Cardiac muscle cell (in vitro differentiated cells and primary cell): ENCODE results near the gene FLRT3. TPM values are rescaled to one million over a fixed set of nuclear protein-coding genes. Genes with fewer than 3 reads are reported as not detected.
A peak's percentile ranks its signal among the peaks of the same experiment; 100 is the strongest.

Source experiments
- DNase-seq, 2 donors: peaks; one replicate each; pipeline versions ENCODE4 v3.0.0 to v3.0.0-alpha.2; 2010 to 2017; ENCODE audit warnings: low read depth in 1 of 2, low spot score in 1 of 2
- H3K27ac ChIP-seq: fragments of 200-600 bp; sonication (generic); 2 replicates; pipeline ENCODE4 v1.5.1; 2016
- H3K27me3 ChIP-seq: fragments of 200-600 bp; sonication (generic); 2 replicates; pipeline ENCODE4 v1.6.0; 2016; ENCODE audit warnings: control low read depth
- H3K36me3 ChIP-seq: fragments of 200-600 bp; sonication (generic); 2 replicates; pipeline ENCODE4 v1.5.1; 2016; ENCODE audit warnings: control low read depth
- H3K4me1 ChIP-seq: fragments of 200-600 bp; sonication (generic); 2 replicates; pipeline ENCODE4 v1.8.1; 2017; ENCODE audit warnings: low read depth, mild to moderate bottlenecking, mixed run types
- H3K4me3 ChIP-seq: fragments of 200-600 bp; sonication (generic); 2 replicates; pipeline ENCODE4 v1.5.1; 2016; ENCODE audit warnings: mild to moderate bottlenecking
- H3K9me3 ChIP-seq: fragments of 200-600 bp; sonication (generic); 2 replicates; pipeline ENCODE4 v1.5.1; 2017; ENCODE audit warnings: low read depth, mild to moderate bottlenecking, control low read depth
- CTCF ChIP-seq: IDR thresholded peaks from 2 replicates; pipeline ENCODE4 v1.5.1; 2012; ENCODE audit warnings: low read depth, mild to moderate bottlenecking, low read length
- polyA plus RNA-seq: library from polyadenylated mRNA; unstranded; fragments of >200 nt; fragmentation: Nextera tagmentation; extraction: Ambion mirVana; gene quantifications from 2 replicates; pipeline ENCODE4 v1.2.1, GENCODE V29; 2016
- total RNA-seq: library from RNA; depleted of rRNA; stranded (reverse); fragments of >200 nt; gene quantifications from 2 replicates; pipeline ENCODE4 v1.2.3, GENCODE V29; 2016

The FLRT3 gene
- total RNA-seq (2.5 and 3.2 TPM in 2 replicates), polyA plus RNA-seq (5.4 and 6.3 TPM in 2 replicates)

- Histone ChIP-seq H3K27ac (peak within 1 kb of the TSS; percentile 84), H3K9me3 (no peaks in the 10 kb centered on the region), H3K27me3 (no peaks in the 10 kb centered on the region), H3K4me1 (peaks cover 37% of the 10 kb centered on the region), H3K36me3 (no peaks in the 10 kb centered on the region), H3K4me3 (peak within 1 kb of the TSS; percentile 43)
- TF ChIP-seq CTCF, result peak; percentile 76
- DNase-seq, result peak; percentile 93 to 94
Measured at GRCh38 chr20:14337400-14338171, at the start of gene FLRT3. Gene FLRT3, minus strand, starts transcription at chr20:14337612. Its CDS starts 10,106 bp downstream, at chr20:14327506.

- no peak overlapping the region for H3K27ac ChIP-seq
- H3K9me3 ChIP-seq, result no peaks in the 10 kb centered on the region
Measured at GRCh38 chr20:14386726-14387125, 49.3 kb upstream of the FLRT3 start.

GRCh38 chr20:14385176-14385740 lies 47.8 kb upstream of the FLRT3 start:
- no peak for DNase-seq
- Histone ChIP-seq H3K27ac (no peak overlapping the region), H3K36me3 (no peaks in the 10 kb centered on the region), H3K9me3 (no peaks in the 10 kb centered on the region), H3K4me1 (no peaks in the 10 kb centered on the region), H3K4me3 (no peak overlapping the region), H3K27me3 (no peaks in the 10 kb centered on the region)
- TF ChIP-seq CTCF, result no peak

More at GRCh38 chr20:14386726-14387125, 49.3 kb upstream of the FLRT3 start:
- no peak for DNase-seq
- Histone ChIP-seq H3K4me3 (no peak overlapping the region), H3K4me1 (no peaks in the 10 kb centered on the region), H3K36me3 (no peaks in the 10 kb centered on the region), H3K27me3 (no peaks in the 10 kb centered on the region)
- TF ChIP-seq CTCF, result no peak

GRCh38 chr20:14384416-14385175 lies 47.2 kb upstream of the FLRT3 start:
- H3K36me3 ChIP-seq, result no peaks in the 10 kb centered on the region
- no peak overlapping the region for H3K4me3 ChIP-seq
- H3K9me3 ChIP-seq, result no peaks in the 10 kb centered on the region
- no peak overlapping the region for H3K27ac ChIP-seq
- no peaks in the 10 kb centered on the region for H3K27me3 ChIP-seq
- DNase-seq, result no peak
- TF ChIP-seq CTCF, result no peak
- H3K4me1 ChIP-seq, result no peaks in the 10 kb centered on the region

GRCh38 chr20:14383335-14383734 lies 45.9 kb upstream of the FLRT3 start:
- no peak for DNase-seq
- no peaks in the 10 kb centered on the region for H3K9me3 ChIP-seq
- H3K27ac ChIP-seq, result no peak overlapping the region
- no peaks in the 10 kb centered on the region for H3K36me3 ChIP-seq
- TF ChIP-seq CTCF, result no peak
- no peaks in the 10 kb centered on the region for H3K27me3 ChIP-seq
- H3K4me1 ChIP-seq, result no peaks in the 10 kb centered on the region
- H3K4me3 ChIP-seq, result no peak overlapping the region
